ENCODE results near the gene MBNL2.

MBNL2 gene

DNA sequence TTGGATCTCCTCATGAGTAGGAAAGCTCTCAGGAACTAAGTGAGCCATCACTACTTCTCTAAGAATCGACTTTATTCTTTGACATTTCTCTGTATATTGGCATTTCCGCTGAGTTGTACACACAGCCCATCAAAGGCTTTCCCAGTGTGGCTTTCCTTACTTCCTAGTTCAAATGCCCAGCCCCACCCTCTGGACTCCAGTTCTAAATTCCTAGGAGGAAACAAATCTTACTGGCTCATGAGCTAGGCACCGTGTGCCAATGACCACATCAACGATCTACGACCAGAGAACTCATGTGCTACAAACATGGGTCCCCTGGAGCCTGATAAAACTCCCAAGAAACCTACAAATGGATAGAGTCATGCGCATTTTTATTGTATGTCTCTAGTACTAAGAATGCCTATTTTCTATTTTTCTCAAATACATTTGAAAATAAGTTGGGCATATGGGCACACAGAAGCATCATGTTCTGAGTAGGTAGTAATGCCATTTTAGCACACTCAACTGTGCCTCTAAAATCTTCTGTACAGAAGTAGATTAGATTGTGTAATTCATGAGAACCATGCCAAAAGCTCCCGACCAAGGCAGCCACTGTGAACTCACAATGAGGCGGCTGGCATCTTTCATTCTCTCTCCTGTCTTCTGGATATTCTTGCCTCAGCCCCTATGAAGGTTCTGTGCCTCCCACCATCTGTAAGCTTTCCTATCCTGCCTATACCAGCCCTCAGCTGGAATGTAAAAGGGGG lies 201.3 kb downstream of the MBNL2 start:
- no peak overlapping the region for H3K4me3 ChIP-seq (ENCODE audit: low read length)
- TF ChIP-seq, protein P1, sequence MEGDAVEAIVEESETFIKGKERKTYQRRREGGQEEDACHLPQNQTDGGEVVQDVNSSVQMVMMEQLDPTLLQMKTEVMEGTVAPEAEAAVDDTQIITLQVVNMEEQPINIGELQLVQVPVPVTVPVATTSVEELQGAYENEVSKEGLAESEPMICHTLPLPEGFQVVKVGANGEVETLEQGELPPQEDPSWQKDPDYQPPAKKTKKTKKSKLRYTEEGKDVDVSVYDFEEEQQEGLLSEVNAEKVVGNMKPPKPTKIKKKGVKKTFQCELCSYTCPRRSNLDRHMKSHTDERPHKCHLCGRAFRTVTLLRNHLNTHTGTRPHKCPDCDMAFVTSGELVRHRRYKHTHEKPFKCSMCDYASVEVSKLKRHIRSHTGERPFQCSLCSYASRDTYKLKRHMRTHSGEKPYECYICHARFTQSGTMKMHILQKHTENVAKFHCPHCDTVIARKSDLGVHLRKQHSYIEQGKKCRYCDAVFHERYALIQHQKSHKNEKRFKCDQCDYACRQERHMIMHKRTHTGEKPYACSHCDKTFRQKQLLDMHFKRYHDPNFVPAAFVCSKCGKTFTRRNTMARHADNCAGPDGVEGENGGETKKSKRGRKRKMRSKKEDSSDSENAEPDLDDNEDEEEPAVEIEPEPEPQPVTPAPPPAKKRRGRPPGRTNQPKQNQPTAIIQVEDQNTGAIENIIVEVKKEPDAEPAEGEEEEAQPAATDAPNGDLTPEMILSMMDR (IDR thresholded peaks at IDR 0.05; ENCODE audit: insufficient read depth, low read depth, low read length, missing control alignments), result no peak
- no peak for DNase-seq (ENCODE audit: low read depth)

DNA sequence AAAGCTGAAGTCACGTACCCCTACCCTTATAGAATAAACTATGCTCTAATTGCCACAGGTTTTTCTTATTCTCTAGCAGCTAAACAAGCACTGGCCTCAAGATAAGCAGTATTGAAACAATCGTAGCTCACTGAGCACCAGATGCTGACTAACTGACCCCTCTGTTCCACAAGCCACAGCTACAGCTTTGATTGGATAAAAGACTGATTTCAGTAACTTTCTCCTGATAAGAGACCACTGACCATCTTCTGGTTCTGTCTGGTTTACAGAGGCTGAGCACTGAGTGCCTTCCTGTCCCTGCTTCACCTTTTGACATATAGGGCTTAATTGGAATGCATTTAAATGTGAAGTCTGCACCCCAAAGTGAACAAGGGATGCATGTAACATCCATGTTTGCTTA lies 203.5 kb downstream of the MBNL2 start:
- H3K4me3 ChIP-seq (ENCODE audit: low read length), result no peak overlapping the region
- TF ChIP-seq, protein P1 (IDR thresholded peaks at IDR 0.05; ENCODE audit: insufficient read depth, low read depth, low read length, missing control alignments), result no peak
- no peak for DNase-seq (ENCODE audit: low read depth)

DNA sequence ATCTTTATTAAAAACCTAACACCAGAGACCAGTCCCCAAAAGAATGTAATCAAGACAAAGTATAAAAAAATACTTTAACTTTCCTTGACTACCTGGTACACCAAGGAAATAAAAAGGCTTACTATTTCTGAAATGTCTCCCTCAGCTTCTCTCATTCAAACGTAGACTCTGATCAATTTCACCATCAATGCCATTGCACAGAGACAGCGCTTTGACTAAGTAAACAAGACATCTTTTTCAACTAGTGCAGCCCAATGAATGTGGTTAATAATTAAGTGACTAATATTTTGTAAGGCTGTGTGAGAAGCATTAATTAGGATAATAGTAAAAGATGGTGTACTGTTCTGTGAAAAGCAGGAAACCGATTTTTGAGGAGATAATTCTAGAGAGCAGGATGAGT lies 204.6 kb downstream of the MBNL2 start:
- TF ChIP-seq, protein P1 (IDR thresholded peaks at IDR 0.05; ENCODE audit: insufficient read depth, low read depth, low read length, missing control alignments), result no peak
- H3K4me3 ChIP-seq (ENCODE audit: low read length), result no peak overlapping the region
- DNase-seq (ENCODE audit: low read depth), result no peak

DNA sequence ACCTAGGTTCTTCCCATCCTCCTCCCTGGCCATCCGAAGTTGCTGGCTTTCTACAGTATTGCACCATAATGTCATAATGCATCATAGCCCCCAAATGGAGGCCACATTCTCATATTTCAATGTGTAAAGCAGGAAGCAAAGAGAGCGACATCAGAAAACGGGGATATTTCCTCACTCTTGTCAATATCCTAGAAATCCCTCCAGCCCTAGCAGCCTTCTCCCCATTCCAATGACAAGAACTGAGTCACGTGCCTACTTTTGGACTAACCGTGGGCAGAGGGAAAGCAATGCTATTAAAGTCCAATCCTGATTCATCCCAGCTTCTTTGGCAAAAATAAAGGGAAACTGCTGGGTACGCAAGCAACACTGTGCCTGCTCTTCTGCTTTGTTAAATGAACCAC lies 207.5 kb downstream of the MBNL2 start:
- H3K4me3 ChIP-seq (ENCODE audit: low read length), result no peak overlapping the region
- peak; percentile 5 for DNase-seq (ENCODE audit: low read depth)
- TF ChIP-seq, protein P1 (IDR thresholded peaks at IDR 0.05; ENCODE audit: insufficient read depth, low read depth, low read length, missing control alignments), result no peak

DNA sequence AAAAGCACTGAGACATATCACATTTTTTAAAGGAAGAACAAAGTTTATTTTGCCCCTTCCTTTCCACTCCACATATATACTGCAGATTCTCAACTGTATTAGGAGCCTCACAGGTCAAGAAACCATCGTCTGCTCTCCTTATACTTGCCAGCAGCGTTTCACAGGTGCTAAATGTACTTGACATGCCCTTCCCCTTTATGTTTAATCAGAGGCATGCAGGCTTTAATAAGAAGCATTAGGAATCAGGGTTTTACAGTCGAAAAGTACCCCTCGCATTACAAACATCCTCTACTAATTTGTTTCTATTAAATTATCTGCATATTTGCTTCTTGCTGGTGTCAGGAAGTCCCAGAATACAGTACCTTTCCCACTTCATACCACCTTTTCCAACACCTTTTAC lies 208.2 kb downstream of the MBNL2 start:
- no peak overlapping the region for H3K4me3 ChIP-seq (ENCODE audit: low read length)
- TF ChIP-seq, protein P1 (IDR thresholded peaks at IDR 0.05; ENCODE audit: insufficient read depth, low read depth, low read length, missing control alignments), result no peak
- DNase-seq (ENCODE audit: low read depth), result no peak

DNA sequence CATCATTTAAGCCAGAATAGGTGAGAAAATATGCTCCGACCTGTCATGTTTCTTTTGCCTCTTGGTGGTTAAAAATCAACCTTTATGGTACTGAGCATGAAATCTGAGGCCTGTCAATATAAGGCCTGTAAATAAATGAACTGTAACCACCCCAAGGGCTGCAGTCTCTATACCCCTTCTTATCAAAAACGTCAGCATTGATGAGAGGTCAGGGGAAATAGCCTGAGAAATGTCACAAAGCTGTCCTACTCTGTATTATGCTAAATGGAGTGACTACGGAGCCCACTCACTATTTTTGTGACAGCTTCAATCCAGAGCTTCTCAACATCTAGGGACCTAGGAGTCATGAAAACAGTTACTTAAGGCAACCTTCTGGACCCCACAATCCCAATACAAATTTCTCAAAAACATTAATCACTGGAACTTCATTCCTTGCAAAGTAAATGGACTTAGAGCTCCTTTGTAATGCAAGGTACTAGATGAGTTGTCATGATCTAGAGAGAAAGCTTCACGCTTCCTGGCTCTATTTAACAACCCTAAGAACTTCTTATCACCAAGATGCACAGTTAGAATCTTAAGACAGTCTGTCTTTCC lies 209.1 kb downstream of the MBNL2 start:
- H3K4me3 ChIP-seq (ENCODE audit: low read length), result no peak overlapping the region
- TF ChIP-seq, protein P1 (IDR thresholded peaks at IDR 0.05; ENCODE audit: insufficient read depth, low read depth, low read length, missing control alignments), result no peak
- DNase-seq (ENCODE audit: low read depth), result no peak
